Caco-2 (cell line): ENCODE measurements around the gene FUT2. TPM values are rescaled to one million over a fixed set of nuclear protein-coding genes. Genes with fewer than 3 reads are reported as not detected.

Source experiments
- BruUV-seq: library from RNA; stranded (reverse); fragments of 400-500 nt; replicated peaks from 2 replicates; lab custom pipeline; 2021; lab: Mats Ljungman, UMichigan
- CTCF ChIA-PET: fragments of 300-600 bp; sonication (Branson Sonifier 250); formaldehyde crosslinking; loops from one replicate; lab custom pipeline; 2022; ENCODE audit warnings: antibody characterized with exemption; lab: Charles Lee
- POLR2A ChIA-PET: fragments of 300-600 bp; sonication (Branson Sonifier 250); formaldehyde crosslinking; loops from one replicate; lab custom pipeline; 2022; ENCODE audit warnings: antibody characterized with exemption; lab: Charles Lee
- DNase-seq, 2 experiments: peaks; one replicate each; pipeline versions ENCODE4 v3.0.0 to v3.0.0-alpha.2; 2020 to 2022
- H3K27me3 ChIP-seq: replicated peaks from 2 replicates; pipeline ENCODE4 v1.6.0; 2011; ENCODE audit warnings: low read length; ENCODE audit not compliant: control insufficient read depth, insufficient read depth
- H3K36me3 ChIP-seq: 2 replicates; pipeline ENCODE4 v1.5.1; 2011; ENCODE audit warnings: low read length; ENCODE audit not compliant: control insufficient read depth, insufficient read depth
- H3K4me1 ChIP-seq: fragments of 250-450 bp; sonication (Bioruptor Pico); 2 replicates; pipeline ENCODE4 v1.5.1; 2020; ENCODE audit warnings: mild to moderate bottlenecking
- H3K4me3 ChIP-seq: 2 replicates; pipeline ENCODE4 v1.5.1; 2011; ENCODE audit warnings: low read depth, mild to moderate bottlenecking, control low read depth, low read length
- H3K9me3 ChIP-seq: fragments of 250-450 bp; sonication (Bioruptor Pico); 2 replicates; pipeline ENCODE4 v1.5.1; 2020; ENCODE audit warnings: mild to moderate bottlenecking, moderate library complexity
- H3K27ac Mint-ChIP-seq: one replicate; pipeline ENCODE4 v1.8.0; 2022; ENCODE audit warnings: mixed read lengths; ENCODE audit not compliant: unreplicated experiment
- H3K27me3 Mint-ChIP-seq: one replicate; pipeline ENCODE4 v1.8.0; 2022; ENCODE audit warnings: mixed read lengths; ENCODE audit not compliant: insufficient read depth, unreplicated experiment
- H3K36me3 Mint-ChIP-seq: one replicate; pipeline ENCODE4 v1.8.0; 2022; ENCODE audit warnings: mild to moderate bottlenecking, mixed read lengths; ENCODE audit not compliant: insufficient read depth, unreplicated experiment
- H3K4me1 Mint-ChIP-seq: one replicate; pipeline ENCODE4 v1.8.0; 2022; ENCODE audit warnings: low read depth, mixed read lengths; ENCODE audit not compliant: unreplicated experiment
- H3K4me3 Mint-ChIP-seq: one replicate; pipeline ENCODE4 v1.8.0; 2022; ENCODE audit warnings: mild to moderate bottlenecking, moderate library complexity, mixed read lengths; ENCODE audit not compliant: unreplicated experiment
- H3K9me3 Mint-ChIP-seq: one replicate; pipeline ENCODE4 v1.8.0; 2022; ENCODE audit warnings: mixed read lengths; ENCODE audit not compliant: unreplicated experiment
- intact Hi-C: fragments of 100-400 bp; cut with micrococcal nuclease; formaldehyde crosslinking; loops from one replicate; pipeline ENCODE4 v1.10.0; 2022; ENCODE audit not compliant: unreplicated experiment
- total RNA-seq: library from RNA; stranded (reverse); gene quantifications from 2 replicates; pipeline ENCODE4 v1.2.3, GENCODE V29; 2022
- TF ChIP-seq, protein P1 (sequence below), 2 experiments: fragments of 200-600 bp in 1 of 2; IDR thresholded peaks; 1 replicate in 1 of 2; 2 replicates in 1 of 2; pipeline versions ENCODE4 v1.5.1 to v1.8.0; 2011 to 2022; ENCODE audit warnings: antibody characterized with exemption in 1 of 2, control low read depth in 1 of 2, inconsistent platforms in 1 of 2, low read depth in 1 of 2, low read length in 1 of 2, mild to moderate bottlenecking in 1 of 2, moderate library complexity in 1 of 2; ENCODE audit not compliant: insufficient read depth in 1 of 2, severe bottlenecking in 1 of 2, unreplicated experiment in 1 of 2

Gene FUT2
- total RNA-seq, 1 experiment from 2014 or later: 13.5 TPM

DNA sequence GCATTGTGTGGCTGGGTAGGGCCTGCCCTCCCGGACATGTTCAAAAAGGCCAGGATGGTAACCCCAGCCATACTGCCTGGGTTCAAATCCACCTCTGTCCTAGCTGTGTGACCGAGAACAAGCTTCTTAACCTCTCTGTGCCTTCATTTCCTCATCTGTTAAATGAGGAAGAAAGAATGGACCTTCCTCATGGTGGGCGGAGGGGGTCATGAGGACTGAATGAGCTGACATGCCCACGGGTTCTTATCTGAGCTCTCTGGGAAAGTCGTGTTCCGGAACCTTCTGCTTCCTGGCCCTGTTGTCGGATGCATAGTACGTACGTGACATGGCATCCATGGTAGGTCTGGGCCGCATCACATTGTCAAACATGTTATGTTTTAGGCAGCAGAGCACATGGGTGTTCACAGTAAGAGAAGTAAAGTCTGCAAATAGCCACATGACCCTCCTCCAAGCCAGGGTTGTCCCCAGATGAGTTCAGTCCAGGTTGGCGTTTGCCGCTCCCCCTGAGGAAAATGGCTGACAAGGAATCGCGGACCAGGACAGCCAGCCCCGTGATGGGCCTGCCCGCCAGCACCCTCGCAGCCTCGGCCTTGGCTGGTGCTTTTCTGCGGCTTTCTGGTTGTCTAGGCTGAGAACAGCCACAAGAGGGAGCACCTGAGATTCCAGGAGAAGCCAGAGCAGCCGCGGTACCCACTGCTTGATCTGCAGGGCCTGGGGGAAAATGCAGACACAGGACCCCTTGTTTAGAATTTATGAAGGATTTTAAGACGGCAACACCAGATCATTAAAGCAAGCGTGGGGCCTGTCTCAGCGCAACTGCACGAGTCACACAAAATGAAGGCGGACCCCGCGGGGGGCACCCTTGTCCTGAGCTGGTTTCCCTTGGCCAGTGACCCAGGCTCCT is 20.6 kb upstream of the FUT2 start:
- peak overlapping the region; percentile 46 for H3K27ac Mint-ChIP-seq
- Histone ChIP-seq H3K4me1 (peaks cover 6% of the 10 kb centered on the region), H3K27me3 (no peaks in the 10 kb centered on the region), H3K4me3 (no peak overlapping the region), H3K36me3 (no peaks in the 10 kb centered on the region), H3K9me3 (no peaks in the 10 kb centered on the region)
- H3K9me3 Mint-ChIP-seq: peaks cover 2% of the 10 kb centered on the region
- intact Hi-C loops: loop anchor here (1.0 to 5.0 kb wide), 3 partner anchors 21 to 63 kb away; no protein-coding TSS in a partner anchor
- DNase-seq: peak; percentile 88 to 90
- no peaks in the 10 kb centered on the region for H3K36me3 Mint-ChIP-seq
- peaks cover 13% of the 10 kb centered on the region for H3K4me1 Mint-ChIP-seq
- H3K4me3 Mint-ChIP-seq: no peak overlapping the region
- TF ChIP-seq, protein P1, sequence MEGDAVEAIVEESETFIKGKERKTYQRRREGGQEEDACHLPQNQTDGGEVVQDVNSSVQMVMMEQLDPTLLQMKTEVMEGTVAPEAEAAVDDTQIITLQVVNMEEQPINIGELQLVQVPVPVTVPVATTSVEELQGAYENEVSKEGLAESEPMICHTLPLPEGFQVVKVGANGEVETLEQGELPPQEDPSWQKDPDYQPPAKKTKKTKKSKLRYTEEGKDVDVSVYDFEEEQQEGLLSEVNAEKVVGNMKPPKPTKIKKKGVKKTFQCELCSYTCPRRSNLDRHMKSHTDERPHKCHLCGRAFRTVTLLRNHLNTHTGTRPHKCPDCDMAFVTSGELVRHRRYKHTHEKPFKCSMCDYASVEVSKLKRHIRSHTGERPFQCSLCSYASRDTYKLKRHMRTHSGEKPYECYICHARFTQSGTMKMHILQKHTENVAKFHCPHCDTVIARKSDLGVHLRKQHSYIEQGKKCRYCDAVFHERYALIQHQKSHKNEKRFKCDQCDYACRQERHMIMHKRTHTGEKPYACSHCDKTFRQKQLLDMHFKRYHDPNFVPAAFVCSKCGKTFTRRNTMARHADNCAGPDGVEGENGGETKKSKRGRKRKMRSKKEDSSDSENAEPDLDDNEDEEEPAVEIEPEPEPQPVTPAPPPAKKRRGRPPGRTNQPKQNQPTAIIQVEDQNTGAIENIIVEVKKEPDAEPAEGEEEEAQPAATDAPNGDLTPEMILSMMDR (IDR thresholded peaks at IDR 0.05; ENCODE audit: insufficient read depth in 1 of 2, low read depth in 1 of 2, low read length in 1 of 2, severe bottlenecking in 1 of 2, unreplicated experiment in 1 of 2): peak; percentile 88 to 95
- POLR2A ChIA-PET: interaction anchor here (0.8 kb wide), 1 partner anchor 64 kb away, joined by 5 read pairs; no protein-coding TSS in a partner anchor
- CTCF ChIA-PET: interaction anchor here (0.6 to 2.6 kb wide), 11 partner anchors 12 to 284 kb away, joined by 3 to 31 read pairs (median 5); partner anchors contain the start of genes CA11 and FUT2
- BruUV-seq: no TSS peak
- H3K27me3 Mint-ChIP-seq: no peaks in the 10 kb centered on the region

DNA sequence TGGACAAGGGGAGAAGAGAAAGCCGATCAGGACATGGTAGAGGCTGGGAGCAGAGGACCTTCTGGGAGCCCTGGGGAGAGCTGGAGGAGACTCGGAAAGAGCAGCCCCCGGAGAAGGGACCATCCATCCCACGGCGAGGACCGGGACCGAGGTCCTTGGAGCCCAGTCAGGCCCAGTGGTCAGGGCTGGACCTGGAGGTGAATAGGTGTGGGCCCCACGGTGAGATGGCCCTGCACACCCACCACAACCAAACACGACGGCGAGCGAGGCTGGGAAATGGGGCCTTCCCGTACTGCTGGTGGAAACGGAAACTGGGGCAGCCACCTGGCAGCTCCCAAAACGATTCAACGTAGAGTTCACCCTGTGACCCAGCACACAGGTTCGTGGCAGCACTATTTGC is 19.3 kb upstream of the FUT2 start:
- Histone ChIP-seq H3K27me3 (no peaks in the 10 kb centered on the region), H3K36me3 (no peaks in the 10 kb centered on the region), H3K4me3 (no peak overlapping the region), H3K4me1 (peaks cover 7% of the 10 kb centered on the region), H3K9me3 (no peaks in the 10 kb centered on the region)
- Mint-ChIP-seq H3K4me3 (no peak overlapping the region), H3K4me1 (peaks cover 13% of the 10 kb centered on the region), H3K27me3 (no peaks in the 10 kb centered on the region), H3K27ac (no peak overlapping the region), H3K9me3 (no peaks in the 10 kb centered on the region), H3K36me3 (no peaks in the 10 kb centered on the region)
- ChIA-PET CTCF (interaction anchor here (1.0 to 1.8 kb wide), 3 partner anchors 19 to 166 kb away, joined by 4 read pairs; partner anchors contain the start of gene FUT2), POLR2A (no interaction called here)
- intact Hi-C loops: loop anchor here (5.0 kb wide), 1 partner anchor 36 kb away; no protein-coding TSS in a partner anchor
- no peak for DNase-seq
- TF ChIP-seq, protein P1 (IDR thresholded peaks at IDR 0.05; ENCODE audit: insufficient read depth in 1 of 2, low read depth in 1 of 2, low read length in 1 of 2, severe bottlenecking in 1 of 2, unreplicated experiment in 1 of 2): no peak
- no TSS peak for BruUV-seq

DNA sequence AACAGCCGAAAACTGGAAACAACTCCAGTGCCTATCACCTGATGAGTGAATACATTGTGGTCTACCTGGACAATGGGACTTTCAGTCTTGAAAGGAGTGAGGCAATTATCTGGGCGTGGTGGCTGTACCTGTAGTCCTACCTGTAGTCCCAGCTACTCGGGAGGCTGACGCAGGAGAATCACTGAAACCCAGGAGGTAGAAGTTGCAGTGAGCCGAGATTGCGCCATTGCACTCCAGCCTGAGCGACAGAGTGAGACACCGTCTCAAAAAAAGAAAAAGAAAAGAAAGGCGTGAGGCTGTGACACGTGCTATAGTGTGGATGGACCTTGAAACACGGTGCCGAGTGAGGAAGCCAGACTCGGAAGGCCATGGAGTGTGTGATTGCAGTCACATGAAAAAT is 18.9 kb upstream of the FUT2 start:
- H3K27me3 ChIP-seq: no peaks in the 10 kb centered on the region
- no peaks in the 10 kb centered on the region for H3K36me3 ChIP-seq
- BruUV-seq: no TSS peak
- POLR2A ChIA-PET: no interaction called here
- Mint-ChIP-seq H3K27ac (no peak overlapping the region), H3K9me3 (no peaks in the 10 kb centered on the region), H3K36me3 (no peaks in the 10 kb centered on the region), H3K27me3 (no peaks in the 10 kb centered on the region), H3K4me1 (peaks cover 13% of the 10 kb centered on the region), H3K4me3 (no peak overlapping the region)
- intact Hi-C loops: loop anchor here (5.0 kb wide), 1 partner anchor 35 kb away; no protein-coding TSS in a partner anchor
- no peaks in the 10 kb centered on the region for H3K9me3 ChIP-seq
- TF ChIP-seq, protein P1 (IDR thresholded peaks at IDR 0.05; ENCODE audit: insufficient read depth in 1 of 2, low read depth in 1 of 2, low read length in 1 of 2, severe bottlenecking in 1 of 2, unreplicated experiment in 1 of 2): no peak
- peaks cover 8% of the 10 kb centered on the region for H3K4me1 ChIP-seq
- CTCF ChIA-PET: interaction anchor here (1.0 to 1.8 kb wide), 3 partner anchors 19 to 166 kb away, joined by 4 read pairs; partner anchors contain the start of gene FUT2
- DNase-seq: no peak
- no peak overlapping the region for H3K4me3 ChIP-seq
